ENCODE data around the gene CDK6.
"Not testable (repeated sequence)": the region's sequence is repeated elsewhere in the genome, so short reads cannot be mapped to it uniquely, and the experiment has no call there.

The CDK6 gene

DNA sequence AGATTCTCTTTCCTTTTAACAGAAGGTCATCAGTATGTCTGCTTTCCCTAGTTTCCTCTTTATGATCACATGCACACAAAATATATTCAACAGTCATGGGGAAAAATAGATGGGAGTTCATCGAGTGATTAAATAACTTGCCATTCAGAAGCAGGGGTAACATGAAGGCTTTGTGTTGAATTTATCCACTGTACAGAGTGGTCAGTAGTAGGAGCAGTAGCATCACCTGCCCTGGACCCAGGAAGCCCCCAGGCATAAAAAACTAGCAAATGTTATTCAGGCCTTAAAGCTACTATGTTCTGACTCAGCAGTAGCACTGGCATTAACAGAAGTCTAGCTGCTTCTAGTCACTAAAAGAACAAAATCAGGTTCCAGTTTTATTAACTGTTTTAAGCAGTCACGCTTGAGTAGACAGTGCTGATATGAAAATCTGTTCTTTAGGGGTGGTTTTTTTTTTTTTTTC lies 214.8 kb downstream of the CDK6 start:
- H3K4me1 ChIP-seq (ENCODE audit: insufficient read depth, low read length): peaks cover 4% of the 10 kb centered on the region
- no peaks in the 10 kb centered on the region for H3K27me3 ChIP-seq (ENCODE audit: insufficient read depth, low read length)
- H3K36me3 ChIP-seq (ENCODE audit: insufficient read depth, low read length): peaks cover 6% of the 10 kb centered on the region
- no peak overlapping the region for H2AFZ ChIP-seq (ENCODE audit: low read depth, low read length)
- no peak overlapping the region for H3K4me3 ChIP-seq (ENCODE audit: low read length)
- H3K9me3 ChIP-seq (ENCODE audit: low read length): no peaks in the 10 kb centered on the region

DNA sequence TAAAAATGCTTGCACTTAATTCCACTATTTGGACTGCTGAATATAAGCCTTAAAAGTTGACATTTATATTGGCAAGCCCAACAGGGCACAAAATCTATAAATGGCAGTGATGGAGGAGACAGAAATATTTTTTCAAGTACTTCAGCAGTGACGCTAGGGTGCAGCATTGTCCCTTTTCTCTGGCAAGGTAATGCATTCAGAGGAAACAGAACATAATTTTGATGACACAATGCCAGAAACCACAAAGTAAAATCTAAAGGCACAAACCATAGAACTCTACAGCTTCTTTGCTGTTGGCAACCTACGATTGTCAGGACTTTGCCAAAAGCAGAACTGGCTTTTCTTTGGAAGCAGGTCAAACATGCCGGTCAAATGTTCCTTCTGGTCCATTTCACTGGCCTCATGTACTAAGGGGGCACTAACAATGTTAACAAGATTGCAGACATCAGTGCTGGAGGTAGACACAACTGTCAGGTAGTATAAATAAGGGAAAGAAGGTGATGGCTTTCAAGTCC lies 215.3 kb downstream of the CDK6 start:
- Histone ChIP-seq H3K27me3 (ENCODE audit: insufficient read depth, low read length) (no peaks in the 10 kb centered on the region), H3K4me3 (ENCODE audit: low read length) (no peak overlapping the region), H2AFZ (ENCODE audit: low read depth, low read length) (no peak overlapping the region), H3K9me3 (ENCODE audit: low read length) (no peaks in the 10 kb centered on the region), H3K4me1 (ENCODE audit: insufficient read depth, low read length) (peaks cover 4% of the 10 kb centered on the region), H3K36me3 (ENCODE audit: insufficient read depth, low read length) (peaks cover 9% of the 10 kb centered on the region)

DNA sequence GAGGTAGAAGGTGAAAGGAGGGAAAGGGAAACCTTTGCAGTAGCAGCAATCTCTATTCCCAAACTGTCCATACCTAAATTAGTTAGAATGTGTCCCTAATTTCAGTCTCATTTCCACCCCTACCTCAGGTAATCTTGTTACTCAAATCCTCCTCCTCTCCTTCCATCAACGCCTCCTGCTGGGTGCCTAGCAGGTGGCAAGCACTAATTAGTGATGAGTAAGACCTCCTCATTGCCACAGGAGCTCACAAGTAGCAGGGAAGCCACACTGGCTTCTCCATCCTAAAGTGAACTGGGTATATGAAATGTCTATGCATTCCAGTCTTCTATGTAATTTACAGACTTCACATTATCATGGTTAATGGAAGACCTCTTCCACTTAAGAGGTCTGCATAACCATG lies 220.5 kb downstream of the CDK6 start:
- no peak overlapping the region for H3K4me3 ChIP-seq (ENCODE audit: low read length)
- H3K4me1 ChIP-seq (ENCODE audit: insufficient read depth, low read length): no peaks in the 10 kb centered on the region
- peaks cover 21% of the 10 kb centered on the region for H3K36me3 ChIP-seq (ENCODE audit: insufficient read depth, low read length)

DNA sequence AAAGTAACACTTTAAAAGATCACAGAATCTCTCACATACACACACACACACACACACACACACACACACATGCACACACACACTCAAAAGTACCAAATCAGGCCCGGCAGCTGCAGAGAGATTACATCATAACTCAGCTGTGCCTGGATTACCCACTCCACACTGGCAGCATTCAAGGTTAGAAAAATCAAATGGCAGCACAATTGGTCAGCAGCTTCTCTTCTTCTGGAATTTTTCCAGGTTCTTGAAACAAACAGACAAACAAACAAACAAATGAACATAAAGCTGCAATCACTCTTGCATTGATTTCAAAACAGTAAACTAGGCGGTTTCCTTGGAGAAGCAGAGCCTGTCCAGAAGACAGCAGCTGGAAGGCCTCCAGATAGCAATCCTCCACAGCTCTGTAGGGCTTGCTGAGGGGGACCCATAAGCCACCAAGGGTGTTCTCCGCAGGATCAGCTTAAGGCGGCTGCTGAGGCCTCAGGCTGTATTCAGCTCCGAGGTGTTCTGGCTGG lies 221.7 kb downstream of the CDK6 start:
- Histone ChIP-seq H3K36me3 (ENCODE audit: insufficient read depth, low read length) (peaks cover 21% of the 10 kb centered on the region), H2AFZ (ENCODE audit: low read depth, low read length) (no peak overlapping the region), H3K4me1 (ENCODE audit: insufficient read depth, low read length) (no peaks in the 10 kb centered on the region), H3K27me3 (ENCODE audit: insufficient read depth, low read length) (no peaks in the 10 kb centered on the region), H3K9me3 (ENCODE audit: low read length) (no peaks in the 10 kb centered on the region), H3K4me3 (ENCODE audit: low read length) (no peak overlapping the region)

More for the DNA sequence above, 220.5 kb downstream of the CDK6 start:
- Histone ChIP-seq H3K9me3 (ENCODE audit: low read length) (no peaks in the 10 kb centered on the region), H3K27me3 (ENCODE audit: insufficient read depth, low read length) (no peaks in the 10 kb centered on the region), H2AFZ (ENCODE audit: low read depth, low read length) (no peak overlapping the region)

GRCh38 chr7:92613720-92614119 lies 222.7 kb downstream of the CDK6 start:
- Histone ChIP-seq H3K36me3 (ENCODE audit: insufficient read depth, low read length) (peaks cover 21% of the 10 kb centered on the region), H3K27me3 (ENCODE audit: insufficient read depth, low read length) (no peaks in the 10 kb centered on the region), H3K4me3 (ENCODE audit: low read length) (no peak overlapping the region), H2AFZ (ENCODE audit: low read depth, low read length) (no peak overlapping the region), H3K4me1 (ENCODE audit: insufficient read depth, low read length) (no peaks in the 10 kb centered on the region), H3K9me3 (ENCODE audit: low read length) (no peaks in the 10 kb centered on the region)

DNA sequence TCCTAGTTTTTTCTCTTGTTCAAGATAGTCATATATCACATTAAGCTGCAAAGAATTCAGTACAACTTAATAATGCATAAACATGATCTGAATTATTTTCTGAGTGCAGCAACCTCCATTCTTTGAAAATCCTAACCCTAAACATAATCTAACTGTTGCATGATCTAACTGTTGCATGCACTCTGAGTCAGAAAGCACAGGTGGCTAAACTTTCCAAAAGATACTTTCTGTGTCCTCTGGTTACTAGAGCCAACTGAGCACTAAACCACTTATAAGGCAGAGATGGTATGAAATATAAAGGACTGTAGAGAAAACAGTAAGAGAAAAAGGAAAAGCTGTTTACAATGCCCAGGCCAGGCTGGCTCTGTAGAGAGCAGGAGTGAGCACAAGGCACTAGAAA lies 223.2 kb downstream of the CDK6 start:
- H3K9me3 ChIP-seq (ENCODE audit: low read length): no peaks in the 10 kb centered on the region
- H3K4me3 ChIP-seq (ENCODE audit: low read length): no peak overlapping the region
- no peaks in the 10 kb centered on the region for H3K4me1 ChIP-seq (ENCODE audit: insufficient read depth, low read length)
- no peak overlapping the region for H2AFZ ChIP-seq (ENCODE audit: low read depth, low read length)
- H3K36me3 ChIP-seq (ENCODE audit: insufficient read depth, low read length): peaks cover 21% of the 10 kb centered on the region
- no peaks in the 10 kb centered on the region for H3K27me3 ChIP-seq (ENCODE audit: insufficient read depth, low read length)

DNA sequence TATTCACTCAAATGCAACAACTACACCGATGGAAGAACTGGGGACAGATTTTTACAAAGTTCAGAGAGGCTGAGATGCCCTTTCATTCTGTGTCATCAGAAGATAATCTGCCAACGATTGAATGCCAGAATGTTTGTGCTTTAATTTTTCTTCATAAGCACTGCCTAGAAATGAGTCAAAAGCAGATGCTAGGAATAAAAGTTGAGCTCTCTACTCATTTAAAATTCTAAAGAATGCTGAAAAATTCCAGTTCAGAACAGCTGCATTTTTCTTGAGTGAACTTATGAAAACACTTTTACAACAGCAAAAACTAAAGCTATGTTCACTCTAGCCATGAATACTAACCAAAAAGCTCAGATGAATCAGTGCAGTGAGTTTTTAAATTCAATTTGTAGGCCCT lies 223.9 kb downstream of the CDK6 start:
- H3K36me3 ChIP-seq (ENCODE audit: insufficient read depth, low read length): peaks cover 14% of the 10 kb centered on the region
- no peak overlapping the region for H2AFZ ChIP-seq (ENCODE audit: low read depth, low read length)
- no peak overlapping the region for H3K4me3 ChIP-seq (ENCODE audit: low read length)
- H3K9me3 ChIP-seq (ENCODE audit: low read length): no peaks in the 10 kb centered on the region
- no peaks in the 10 kb centered on the region for H3K27me3 ChIP-seq (ENCODE audit: insufficient read depth, low read length)
- no peaks in the 10 kb centered on the region for H3K4me1 ChIP-seq (ENCODE audit: insufficient read depth, low read length)

DNA sequence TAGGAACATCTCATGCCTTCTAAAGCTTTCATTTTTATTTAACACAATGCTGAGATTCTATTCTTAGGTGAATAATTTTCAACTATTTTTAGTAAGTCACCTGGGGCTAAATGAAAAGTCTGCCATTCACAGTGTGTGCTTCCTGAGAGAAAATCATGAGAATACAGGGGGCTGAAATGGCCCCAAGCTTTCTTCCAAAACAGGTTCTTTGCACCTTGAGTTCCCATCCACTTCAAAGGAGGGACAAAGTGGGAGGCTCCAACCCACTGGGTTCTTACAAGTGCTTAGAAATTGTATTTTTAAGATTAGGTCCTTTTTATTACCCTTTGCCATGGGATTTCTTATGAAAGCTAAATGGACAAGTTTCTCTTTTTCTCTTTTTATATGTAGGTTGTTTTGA lies 224.6 kb downstream of the CDK6 start:
- H3K9me3 ChIP-seq (ENCODE audit: low read length): no peaks in the 10 kb centered on the region
- no peak overlapping the region for H3K4me3 ChIP-seq (ENCODE audit: low read length)
- H2AFZ ChIP-seq (ENCODE audit: low read depth, low read length): no peak overlapping the region
- no peaks in the 10 kb centered on the region for H3K27me3 ChIP-seq (ENCODE audit: insufficient read depth, low read length)
- peaks cover 14% of the 10 kb centered on the region for H3K36me3 ChIP-seq (ENCODE audit: insufficient read depth, low read length)
- H3K4me1 ChIP-seq (ENCODE audit: insufficient read depth, low read length): no peaks in the 10 kb centered on the region

GRCh38 chr7:92609921-92610518 lies 226.4 kb downstream of the CDK6 start:
- no peaks in the 10 kb centered on the region for H3K4me1 ChIP-seq (ENCODE audit: insufficient read depth, low read length)
- no peaks in the 10 kb centered on the region for H3K9me3 ChIP-seq (ENCODE audit: low read length)
- H3K36me3 ChIP-seq (ENCODE audit: insufficient read depth, low read length): peaks cover 5% of the 10 kb centered on the region
- no peak overlapping the region for H2AFZ ChIP-seq (ENCODE audit: low read depth, low read length)
- H3K27me3 ChIP-seq (ENCODE audit: insufficient read depth, low read length): no peaks in the 10 kb centered on the region
- H3K4me3 ChIP-seq (ENCODE audit: low read length): no peak overlapping the region

GRCh38 chr7:92608380-92609322 lies 227.7 kb downstream of the CDK6 start:
- H3K4me1 ChIP-seq (ENCODE audit: insufficient read depth, low read length): no peaks in the 10 kb centered on the region
- H3K36me3 ChIP-seq (ENCODE audit: insufficient read depth, low read length): no peaks in the 10 kb centered on the region
- no peaks in the 10 kb centered on the region for H3K27me3 ChIP-seq (ENCODE audit: insufficient read depth, low read length)
- no peaks in the 10 kb centered on the region for H3K9me3 ChIP-seq (ENCODE audit: low read length)
- H3K4me3 ChIP-seq (ENCODE audit: low read length): no peak overlapping the region
- no peak overlapping the region for H2AFZ ChIP-seq (ENCODE audit: low read depth, low read length)

- Histone ChIP-seq H3K4me1 (ENCODE audit: insufficient read depth, low read length) (no peaks in the 10 kb centered on the region), H3K9me3 (ENCODE audit: low read length) (no peaks in the 10 kb centered on the region), H2AFZ (ENCODE audit: low read depth, low read length) (no peak overlapping the region), H3K27me3 (ENCODE audit: insufficient read depth, low read length) (no peaks in the 10 kb centered on the region), H3K4me3 (ENCODE audit: low read length) (no peak overlapping the region), H3K36me3 (ENCODE audit: insufficient read depth, low read length) (no peaks in the 10 kb centered on the region)
Measured at GRCh38 chr7:92606985-92607384, 229.4 kb downstream of the CDK6 start.

DNA sequence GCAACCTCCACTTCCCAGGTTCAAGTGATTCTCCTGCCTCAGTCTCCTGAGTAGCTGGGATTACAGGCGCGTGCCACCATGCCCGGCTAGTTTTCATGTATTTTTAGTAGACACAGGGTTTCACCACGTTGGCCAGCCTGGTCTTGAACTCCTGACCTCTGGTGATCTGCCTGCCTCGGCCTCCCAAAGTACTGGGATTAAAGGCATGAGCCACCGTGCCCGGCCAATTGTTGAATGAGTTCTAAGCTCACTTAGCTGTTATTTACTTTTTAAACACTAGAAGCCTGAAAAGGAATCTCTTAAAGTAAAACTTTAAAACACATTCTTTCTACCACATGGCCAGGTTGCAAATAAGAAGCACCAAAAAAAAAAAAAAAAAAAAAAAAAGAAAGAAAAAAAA lies 231.9 kb downstream of the CDK6 start:
- not testable (repeated sequence) for H3K9me3 ChIP-seq (ENCODE audit: low read length); H3K4me1 ChIP-seq (ENCODE audit: insufficient read depth, low read length); H3K36me3 ChIP-seq (ENCODE audit: insufficient read depth, low read length); H3K4me3 ChIP-seq (ENCODE audit: low read length); H2AFZ ChIP-seq (ENCODE audit: low read depth, low read length); H3K27me3 ChIP-seq (ENCODE audit: insufficient read depth, low read length)

DNA sequence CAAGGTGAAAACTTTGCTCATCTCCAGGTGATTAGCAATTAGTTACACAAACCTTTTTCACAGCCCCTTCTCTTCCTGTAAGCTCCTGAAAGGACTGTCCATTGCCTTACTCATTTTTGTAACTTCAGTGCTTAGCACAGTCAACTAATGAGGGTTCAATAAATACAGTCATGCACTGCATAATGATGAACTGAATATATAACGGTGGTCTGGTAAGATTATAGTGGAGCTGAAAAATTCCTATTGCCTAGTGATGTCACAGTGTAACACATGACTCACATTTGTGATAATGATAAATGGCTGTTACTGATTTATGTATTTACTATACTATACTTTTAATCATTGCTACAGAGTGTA lies 233.3 kb downstream of the CDK6 start:
- Histone ChIP-seq H3K36me3 (ENCODE audit: insufficient read depth, low read length) (no peaks in the 10 kb centered on the region), H3K4me1 (ENCODE audit: insufficient read depth, low read length) (no peaks in the 10 kb centered on the region), H3K4me3 (ENCODE audit: low read length) (no peak overlapping the region), H2AFZ (ENCODE audit: low read depth, low read length) (no peak overlapping the region), H3K27me3 (ENCODE audit: insufficient read depth, low read length) (no peaks in the 10 kb centered on the region), H3K9me3 (ENCODE audit: low read length) (no peaks in the 10 kb centered on the region)
